Keratinocyte (primary cell): ENCODE results near the gene MSANTD1. TPM values are rescaled to one million over a fixed set of nuclear protein-coding genes. Genes with fewer than 3 reads are reported as not detected.

ENCODE experiments used
- DNase-seq: peaks from one replicate; pipeline ENCODE4 v3.0.0-alpha.2; 2011; ENCODE audit warnings: low read depth, missing footprints, low spot score
- FAIRE-seq: peaks from 2 replicates; lab custom pipeline; 2011; peaks lifted over from hg19 to GRCh38; lab: Jason Lieb, UNC
- H2AFZ ChIP-seq: 2 replicates; pipeline ENCODE4 v1.6.0; 2012; ENCODE audit warnings: low read length, control low read depth, inconsistent platforms; ENCODE audit not compliant: control insufficient read depth
- H3K27ac ChIP-seq: 2 replicates; pipeline ENCODE4 v1.5.1; 2011; ENCODE audit warnings: low read length; ENCODE audit not compliant: control insufficient read depth, insufficient read depth
- H3K27me3 ChIP-seq: 3 replicates; pipeline ENCODE4 v1.6.0; 2011; ENCODE audit warnings: low read length; ENCODE audit not compliant: control insufficient read depth, insufficient read depth; ENCODE audit errors: extremely low read depth
- H3K36me3 ChIP-seq, 2 experiments: 2 replicates in 1 of 2; 3 replicates in 1 of 2; pipeline ENCODE4 v1.5.1; 2011; ENCODE audit warnings: low read length in 2 of 2, mild to moderate bottlenecking in 1 of 2; ENCODE audit not compliant: control insufficient read depth in 2 of 2, insufficient read depth in 2 of 2; ENCODE audit errors: extremely low read depth in 1 of 2
- H3K4me1 ChIP-seq: 3 replicates; pipeline ENCODE4 v1.5.1; 2011; ENCODE audit warnings: low read length; ENCODE audit not compliant: control insufficient read depth, insufficient read depth; ENCODE audit errors: extremely low read depth
- H3K4me2 ChIP-seq: 3 replicates; pipeline ENCODE4 v1.6.0; 2011; ENCODE audit warnings: low read depth, low read length; ENCODE audit not compliant: control insufficient read depth, insufficient read depth; ENCODE audit errors: extremely low read depth
- H3K4me3 ChIP-seq, 3 experiments: fragments of 200-600 bp in 1 of 3; sonication (generic) in 1 of 3; 2 replicates in 2 of 3; 3 replicates in 1 of 3; pipeline ENCODE4 v1.5.1; 2011 to 2016; ENCODE audit warnings: low read length in 3 of 3, mild to moderate bottlenecking in 3 of 3, control low read depth in 2 of 3, inconsistent platforms in 1 of 3, low read depth in 1 of 3, mixed read lengths in 1 of 3, mixed run types in 1 of 3, moderate library complexity in 1 of 3; ENCODE audit not compliant: control insufficient read depth in 2 of 3, insufficient read depth in 2 of 3; ENCODE audit errors: extremely low read depth in 1 of 3
- H3K79me2 ChIP-seq: 2 replicates; pipeline ENCODE4 v1.6.0; 2012; ENCODE audit warnings: low read length; ENCODE audit not compliant: control insufficient read depth, insufficient read depth
- H3K9ac ChIP-seq: 3 replicates; pipeline ENCODE4 v1.6.0; 2011; ENCODE audit warnings: low read length; ENCODE audit not compliant: control insufficient read depth, insufficient read depth; ENCODE audit errors: extremely low read depth
- H3K9me1 ChIP-seq: 3 replicates; pipeline ENCODE4 v1.6.0; 2011; ENCODE audit warnings: low read length; ENCODE audit not compliant: control insufficient read depth, insufficient read depth; ENCODE audit errors: extremely low read depth
- H3K9me3 ChIP-seq: 2 replicates; pipeline ENCODE4 v1.5.1; 2012; ENCODE audit warnings: low read depth, low read length; ENCODE audit not compliant: control insufficient read depth
- H4K20me1 ChIP-seq: 3 replicates; pipeline ENCODE4 v1.6.0; 2011; ENCODE audit warnings: low read length; ENCODE audit not compliant: control insufficient read depth, insufficient read depth; ENCODE audit errors: extremely low read depth
- CTCF ChIP-seq, 3 experiments: IDR thresholded peaks in 1 of 3; conservative IDR thresholded peaks in 1 of 3; optimal IDR thresholded peaks in 1 of 3; 2 replicates in 2 of 3; 3 replicates in 1 of 3; pipeline versions ENCODE3 to v1.5.1; 2011; ENCODE audit warnings: low read length in 3 of 3, mild to moderate bottlenecking in 3 of 3, moderate library complexity in 2 of 3, control low read depth in 1 of 3, inconsistent platforms in 1 of 3; ENCODE audit not compliant: insufficient read depth in 2 of 3; ENCODE audit errors: extremely low read depth in 1 of 3
- EZH2 ChIP-seq: IDR thresholded peaks from one replicate; pipeline ENCODE4 v1.6.1; 2012; ENCODE audit warnings: inconsistent platforms, mild to moderate bottlenecking, low read length, moderate library complexity
- dilution Hi-C: fragments of 300-500 bp; cut with MboI; formaldehyde crosslinking; loops from one replicate; pipeline ENCODE4 v1.7.0; 2020; ENCODE audit warnings: low sequenced_read_pairs; ENCODE audit not compliant: extremely low pct_ligation_motif_present
- polyA plus RNA-seq, 5 experiments: library from polyadenylated mRNA; depleted of rRNA in 3 of 5; stranded (reverse) in 3 of 5; stranded (forward) in 1 of 5; unstranded in 1 of 5; fragments of >200 nt; gene quantifications; 1 replicate in 1 of 5; 2 replicates in 3 of 5; 3 replicates in 1 of 5; pipeline versions ENCODE4 v1.2.1 to v1.2.3, GENCODE V29; 2011 to 2012; ENCODE audit warnings: missing spikeins in 2 of 5, low read depth in 1 of 5, low replicate concordance in 1 of 5

MSANTD1 gene
- polyA plus RNA-seq, 1 donor (not counting 4 experiments of a cell fraction or from before 2014, with no cell fraction given), result not detected

GRCh38 chr4:3223956-3224748 lies 24.8 kb upstream of the MSANTD1 start:
- Histone ChIP-seq H4K20me1 (no peaks in the 10 kb centered on the region), H3K36me3 (peaks cover 36% of the 10 kb centered on the region in 2 experiments), H3K9me3 (no peaks in the 10 kb centered on the region), H2AFZ (no peak overlapping the region), H3K27me3 (no peaks in the 10 kb centered on the region), H3K79me2 (no peaks in the 10 kb centered on the region), H3K9me1 (no peaks in the 10 kb centered on the region), H3K4me2 (no peak overlapping the region), H3K9ac (no peak overlapping the region), H3K4me3 (no peak overlapping the region), H3K27ac (no peak overlapping the region), H3K4me1 (no peaks in the 10 kb centered on the region)
- FAIRE-seq (no peak), DNase-seq (no peak)
- dilution Hi-C loops, result no loop called here
- TF ChIP-seq EZH2 (no peak), CTCF (optimal IDR thresholded peaks at IDR 0.05 in 1 of 3, IDR thresholded peaks at IDR 0.05 in 1 of 3, conservative IDR thresholded peaks at IDR 0.05 in 1 of 3; ENCODE audit: extremely low read depth in 1 of 3, insufficient read depth in 2 of 3, low read length in 3 of 3) (no peak)

DNA sequence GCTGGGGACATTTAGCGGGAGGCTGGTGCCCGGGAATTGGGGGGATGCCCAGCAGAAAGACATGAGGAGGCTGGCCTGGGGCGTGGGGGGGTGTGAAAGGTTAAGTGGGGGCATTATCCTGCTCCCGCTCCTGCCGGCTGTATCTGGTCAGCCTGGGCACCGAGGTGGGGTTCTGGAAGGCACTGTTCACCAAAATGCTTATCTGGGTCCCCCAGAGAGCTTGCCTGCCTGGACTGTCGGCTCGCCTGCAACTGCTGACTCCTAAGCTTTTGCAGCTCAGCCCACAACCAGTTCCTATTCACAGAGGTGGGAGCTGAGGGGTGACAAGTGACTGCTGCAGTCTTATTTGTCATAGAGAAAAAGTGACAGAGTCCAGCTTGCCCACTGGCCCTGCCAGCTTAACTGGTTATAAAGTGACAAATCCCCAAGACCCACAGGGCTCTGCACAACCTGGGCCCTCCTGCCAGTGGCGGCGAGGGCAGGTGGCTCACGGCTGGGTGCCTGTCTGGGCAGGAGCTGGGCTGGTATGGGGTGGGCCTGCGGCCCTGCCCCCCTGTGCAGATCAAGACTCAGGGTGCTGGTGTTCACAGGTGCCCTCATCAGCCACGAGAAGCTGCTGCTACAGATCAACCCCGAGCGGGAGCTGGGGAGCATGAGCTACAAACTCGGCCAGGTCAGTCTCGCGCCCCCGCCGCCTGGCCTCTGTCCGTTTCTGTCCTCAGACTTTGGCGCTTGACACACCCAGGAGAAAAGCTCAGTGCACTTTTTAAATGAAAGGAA lies 23.7 kb upstream of the MSANTD1 start:
- no peak overlapping the region for H2AFZ ChIP-seq
- no peak overlapping the region for H3K4me2 ChIP-seq
- H3K4me1 ChIP-seq, result no peaks in the 10 kb centered on the region
- H3K9me1 ChIP-seq, result no peaks in the 10 kb centered on the region
- no peak overlapping the region for H3K4me3 ChIP-seq
- H3K9ac ChIP-seq, result no peak overlapping the region
- TF ChIP-seq CTCF (optimal IDR thresholded peaks at IDR 0.05 in 1 of 3, IDR thresholded peaks at IDR 0.05 in 1 of 3, conservative IDR thresholded peaks at IDR 0.05 in 1 of 3; ENCODE audit: extremely low read depth in 1 of 3, insufficient read depth in 2 of 3, low read length in 3 of 3) (no peak), EZH2 (no peak)
- FAIRE-seq, result no peak
- no peaks in the 10 kb centered on the region for H3K27me3 ChIP-seq
- DNase-seq, result no peak
- H3K9me3 ChIP-seq, result no peaks in the 10 kb centered on the region
- peaks cover 35 to 43% of the 10 kb centered on the region in 2 experiments for H3K36me3 ChIP-seq
- H3K79me2 ChIP-seq, result no peaks in the 10 kb centered on the region
- H3K27ac ChIP-seq, result no peak overlapping the region
- dilution Hi-C loops, result no loop called here
- no peaks in the 10 kb centered on the region for H4K20me1 ChIP-seq
